Ectodermal cell (in vitro differentiated cells): ENCODE results near the gene CYP26C1.
"Not testable (repeated sequence)": the region's sequence is repeated elsewhere in the genome, so short reads cannot be mapped to it uniquely, and the experiment has no call there.

ENCODE experiments used
- H3K27ac ChIP-seq: 2 replicates; pipeline ENCODE4 v1.7.0; 2013; ENCODE audit warnings: mild to moderate bottlenecking, low read depth, low read length; ENCODE audit not compliant: insufficient read depth, poor library complexity, severe bottlenecking
- H3K27me3 ChIP-seq: 2 replicates; pipeline ENCODE4 v1.7.0; 2013; ENCODE audit warnings: mild to moderate bottlenecking, low read length; ENCODE audit not compliant: insufficient read depth, control insufficient read depth, poor library complexity, severe bottlenecking
- H3K36me3 ChIP-seq: one replicate; pipeline ENCODE4 v1.7.0; 2013; ENCODE audit warnings: low read length; ENCODE audit not compliant: control insufficient read depth, insufficient read depth
- H3K4me1 ChIP-seq: one replicate; pipeline ENCODE4 v1.7.0; 2013; ENCODE audit warnings: low read length; ENCODE audit not compliant: control insufficient read depth, insufficient read depth
- H3K4me3 ChIP-seq: 2 replicates; pipeline ENCODE4 v1.7.0; 2013; ENCODE audit warnings: low read depth, low read length, control low read depth; ENCODE audit not compliant: insufficient read depth
- H3K9me3 ChIP-seq: 2 replicates; pipeline ENCODE4 v1.7.0; 2013; ENCODE audit warnings: mild to moderate bottlenecking, low read length, moderate library complexity; ENCODE audit not compliant: control insufficient read depth
- WGBS, 2 experiments: methylation state at CpG; one replicate each; pipeline ENCODE4 v1.1.7; 2013; ENCODE audit warnings: missing lambda C conversion rate in 2 of 2; 5-methylcytosine and 5-hydroxymethylcytosine counted together

The CYP26C1 gene

GRCh38 chr10:93091960-93092359 lies 31.4 kb downstream of the CYP26C1 start:
- Histone ChIP-seq H3K36me3 (no peaks in the 10 kb centered on the region), H3K4me3 (no peak overlapping the region), H3K27ac (no peak overlapping the region), H3K4me1 (no peaks in the 10 kb centered on the region), H3K9me3 (no peaks in the 10 kb centered on the region), H3K27me3 (no peaks in the 10 kb centered on the region)
- 97% methylated on average over 2 to 3 of the region's 3 CpGs for WGBS, 2 experiments

DNA sequence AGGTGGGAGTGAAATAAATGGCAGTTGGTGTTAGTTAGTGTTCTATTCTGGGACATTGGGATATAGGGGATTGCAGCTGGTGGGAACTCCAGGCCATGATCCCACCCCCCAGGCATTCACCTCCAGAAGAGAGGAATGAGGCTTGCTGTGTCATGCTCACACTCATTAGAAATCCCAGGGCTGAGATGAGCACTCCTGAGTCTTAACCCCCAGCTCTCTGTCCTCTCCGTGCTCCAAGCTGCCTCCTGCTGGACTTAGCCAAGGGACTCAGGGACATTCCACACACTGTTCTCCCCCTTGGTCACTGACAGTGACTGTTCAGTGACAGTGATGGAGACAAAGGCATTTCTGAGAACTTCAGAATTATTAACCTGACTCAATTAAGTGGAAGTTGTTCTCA lies 34.6 kb downstream of the CYP26C1 start:
- H3K36me3 ChIP-seq, result no peaks in the 10 kb centered on the region
- no peak overlapping the region for H3K4me3 ChIP-seq
- no peaks in the 10 kb centered on the region for H3K27me3 ChIP-seq
- H3K4me1 ChIP-seq, result no peaks in the 10 kb centered on the region
- 40 to 67% methylated on average over 1 of the region's 1 CpG for WGBS, 2 experiments
- H3K27ac ChIP-seq, result no peak overlapping the region
- no peaks in the 10 kb centered on the region for H3K9me3 ChIP-seq

DNA sequence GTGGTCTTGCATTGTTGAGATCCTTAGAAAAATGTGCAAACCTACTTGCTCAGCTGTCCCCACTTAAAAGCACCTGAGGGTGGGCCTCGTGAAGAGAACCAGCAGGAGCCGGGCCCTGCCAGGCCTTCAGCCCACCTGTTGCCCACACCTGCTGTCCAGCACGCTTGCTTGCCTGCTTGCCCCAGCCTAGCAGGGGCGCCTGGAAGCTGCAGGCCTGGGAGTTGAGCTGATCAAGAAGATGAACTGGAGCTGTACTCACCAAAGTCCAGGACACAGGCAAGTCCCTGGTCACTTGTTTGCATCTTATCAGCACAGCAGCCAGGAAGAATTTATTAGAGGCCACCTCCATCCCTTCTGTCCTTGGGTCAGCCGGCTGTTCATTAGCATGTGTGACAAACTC lies 36.3 kb downstream of the CYP26C1 start:
- Histone ChIP-seq H3K27me3 (no peaks in the 10 kb centered on the region), H3K9me3 (no peaks in the 10 kb centered on the region), H3K4me3 (no peak overlapping the region), H3K36me3 (no peaks in the 10 kb centered on the region), H3K4me1 (no peaks in the 10 kb centered on the region), H3K27ac (no peak overlapping the region)
- 87 to 88% methylated on average over 5 of the region's 5 CpGs for WGBS, 2 experiments

- Histone ChIP-seq H3K27ac (no peak overlapping the region), H3K9me3 (no peaks in the 10 kb centered on the region), H3K4me1 (no peaks in the 10 kb centered on the region), H3K4me3 (no peak overlapping the region), H3K36me3 (no peaks in the 10 kb centered on the region), H3K27me3 (no peaks in the 10 kb centered on the region)
- WGBS, 2 experiments, result 81% methylated on average over 9 of the region's 9 CpGs
Measured at GRCh38 chr10:93097386-93097785, 36.8 kb downstream of the CYP26C1 start.

- no peaks in the 10 kb centered on the region for H3K4me1 ChIP-seq
- no peaks in the 10 kb centered on the region for H3K36me3 ChIP-seq
- no peak overlapping the region for H3K27ac ChIP-seq
- H3K9me3 ChIP-seq, result no peaks in the 10 kb centered on the region
- WGBS, 2 experiments, result 92 to 98% methylated on average over 3 of the region's 3 CpGs
- no peak overlapping the region for H3K4me3 ChIP-seq
- H3K27me3 ChIP-seq, result no peaks in the 10 kb centered on the region
Measured at GRCh38 chr10:93098816-93099215, 38.2 kb downstream of the CYP26C1 start.

- no peaks in the 10 kb centered on the region for H3K4me1 ChIP-seq
- H3K36me3 ChIP-seq, result no peaks in the 10 kb centered on the region
- H3K27me3 ChIP-seq, result no peaks in the 10 kb centered on the region
- 93 to 95% methylated on average over 7 of the region's 7 CpGs for WGBS, 2 experiments
- H3K4me3 ChIP-seq, result no peak overlapping the region
- H3K9me3 ChIP-seq, result no peaks in the 10 kb centered on the region
- H3K27ac ChIP-seq, result no peak overlapping the region
Measured at GRCh38 chr10:93099670-93100069, 39.1 kb downstream of the CYP26C1 start.

DNA sequence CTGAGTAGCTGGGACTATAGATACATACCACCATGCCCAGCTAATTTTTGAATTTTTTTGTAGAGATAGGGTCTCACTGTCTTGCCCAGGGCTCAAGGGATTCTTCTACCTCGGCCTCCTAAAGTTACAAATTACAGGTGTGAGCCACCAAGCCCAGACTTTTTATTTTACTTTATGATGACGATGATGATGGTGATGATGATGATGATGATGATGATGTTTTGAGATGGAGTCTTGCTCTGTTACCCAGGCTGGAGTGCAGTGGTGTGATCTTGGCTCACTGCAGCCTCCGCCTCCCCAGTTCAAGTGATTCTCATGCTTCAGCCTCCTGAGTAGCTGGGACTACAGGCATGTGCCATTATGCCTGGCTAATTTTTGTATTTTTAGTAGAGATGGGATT lies 40.5 kb downstream of the CYP26C1 start:
- H3K36me3 ChIP-seq, H3K4me1 ChIP-seq, H3K9me3 ChIP-seq, H3K27me3 ChIP-seq, H3K4me3 ChIP-seq, H3K27ac ChIP-seq: not testable (repeated sequence)
- WGBS, 2 experiments, result 93 to 95% methylated on average over 3 of the region's 3 CpGs

DNA sequence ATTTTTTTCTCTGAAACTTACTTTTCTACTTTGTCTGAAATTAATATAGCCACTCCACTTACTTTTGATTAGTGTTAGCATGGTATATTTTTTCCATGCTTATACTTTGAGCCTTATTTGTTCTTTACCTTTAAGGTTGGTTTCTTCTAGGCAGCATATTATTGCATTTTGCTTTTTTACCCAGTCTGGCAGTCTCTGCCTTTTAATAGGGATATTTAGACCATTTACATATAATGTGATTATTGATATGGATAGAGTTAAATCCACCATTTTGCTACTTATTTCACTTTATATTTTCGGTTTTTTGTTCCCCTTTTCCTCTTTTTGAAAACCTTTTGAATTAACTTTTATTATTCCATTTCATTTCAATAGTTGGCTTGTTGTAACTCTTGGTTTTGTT lies 43.4 kb downstream of the CYP26C1 start:
- no peaks in the 10 kb centered on the region for H3K27me3 ChIP-seq
- WGBS, 2 experiments, result no CpG with 5 or more reads among the region's 1 CpG
- H3K4me3 ChIP-seq, result no peak overlapping the region

DNA sequence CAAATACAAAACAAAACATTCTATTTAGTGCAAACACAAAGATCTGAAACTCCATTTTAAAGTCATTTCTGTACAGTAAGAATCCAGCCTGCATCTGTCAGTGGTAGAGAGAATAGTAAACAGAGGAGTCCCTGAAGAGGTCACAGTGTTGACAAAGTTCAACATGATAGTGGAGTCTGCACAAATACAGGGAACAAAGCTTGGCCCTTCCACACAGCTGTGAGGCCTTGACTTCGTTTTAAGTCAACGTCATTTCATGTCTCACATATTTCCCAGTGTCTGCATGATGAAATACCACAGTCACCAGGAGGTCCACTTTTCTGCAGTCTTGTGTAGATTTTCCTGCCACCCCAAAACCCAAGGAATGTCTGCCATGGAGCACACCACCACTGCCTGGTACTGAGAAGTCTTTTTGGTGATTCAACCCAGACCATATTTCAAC lies 46.1 kb downstream of the CYP26C1 start:
- no peaks in the 10 kb centered on the region for H3K36me3 ChIP-seq
- H3K9me3 ChIP-seq, result no peaks in the 10 kb centered on the region
- 83 to 92% methylated on average over 2 of the region's 2 CpGs for WGBS, 2 experiments
- H3K4me3 ChIP-seq, result no peak overlapping the region
- H3K27me3 ChIP-seq, result no peaks in the 10 kb centered on the region
- no peaks in the 10 kb centered on the region for H3K4me1 ChIP-seq
- H3K27ac ChIP-seq, result no peak overlapping the region

More for the DNA sequence above, 43.4 kb downstream of the CYP26C1 start:
- H3K9me3 ChIP-seq, result no peaks in the 10 kb centered on the region
- no peak overlapping the region for H3K27ac ChIP-seq
- H3K36me3 ChIP-seq, result no peaks in the 10 kb centered on the region
- no peaks in the 10 kb centered on the region for H3K4me1 ChIP-seq

DNA sequence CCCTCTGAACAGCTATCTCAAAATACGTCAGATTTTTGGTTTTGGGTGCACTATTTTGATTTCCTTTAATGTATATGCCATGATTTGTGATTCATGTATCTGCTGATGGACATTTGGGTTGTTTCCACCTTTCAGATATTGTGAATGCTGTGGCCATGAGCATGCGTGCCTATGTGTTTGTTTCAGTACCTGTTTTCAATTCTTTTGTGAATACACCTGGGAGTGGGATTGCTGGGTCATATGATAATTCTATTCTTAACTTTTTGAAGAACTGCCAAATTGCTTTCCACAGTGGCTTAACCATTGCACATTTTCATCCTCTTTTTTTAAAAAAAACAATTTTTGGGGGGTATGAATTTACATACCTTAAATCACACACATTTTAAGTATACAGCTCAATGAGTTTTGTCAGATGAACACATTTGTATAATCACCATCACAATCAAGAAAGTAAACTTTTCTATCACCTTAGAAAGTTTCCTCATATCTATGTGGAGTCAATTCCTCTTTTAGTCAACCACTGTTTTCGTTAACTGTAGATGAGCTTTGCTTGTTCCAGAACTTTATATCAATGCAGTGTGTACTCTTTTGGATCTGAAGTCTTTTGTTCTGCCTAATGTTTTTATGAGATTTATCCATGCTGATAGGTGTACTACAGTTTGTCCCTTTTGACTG lies 50.0 kb downstream of the CYP26C1 start:
- Histone ChIP-seq H3K27ac (no peak overlapping the region), H3K4me1 (no peaks in the 10 kb centered on the region), H3K36me3 (no peaks in the 10 kb centered on the region), H3K9me3 (no peaks in the 10 kb centered on the region), H3K4me3 (no peak overlapping the region), H3K27me3 (no peaks in the 10 kb centered on the region)
- WGBS, 2 experiments, result 93 to 96% methylated on average over 3 of the region's 3 CpGs

DNA sequence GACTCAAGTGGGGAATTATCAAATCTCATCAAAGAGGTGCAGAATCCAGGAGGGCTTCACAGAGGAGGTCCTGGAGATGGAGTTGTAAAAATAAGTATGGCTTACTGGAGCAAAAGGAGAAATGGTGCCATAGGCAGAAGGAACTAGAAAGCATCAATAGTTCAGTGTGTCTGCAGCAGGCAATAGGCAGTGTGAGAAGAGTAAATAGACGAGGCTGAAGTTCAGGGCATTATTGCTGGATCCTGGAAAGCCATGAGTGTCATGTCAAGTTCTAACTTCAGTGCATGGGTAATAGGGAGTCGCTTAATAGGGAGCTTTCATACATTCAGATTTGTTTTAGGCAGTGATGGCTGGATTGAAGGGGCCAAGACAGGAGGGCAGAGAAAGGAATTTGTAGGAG lies 52.4 kb downstream of the CYP26C1 start:
- no peaks in the 10 kb centered on the region for H3K27me3 ChIP-seq
- H3K9me3 ChIP-seq, result no peaks in the 10 kb centered on the region
- no peaks in the 10 kb centered on the region for H3K4me1 ChIP-seq
- 90 to 96% methylated on average over 2 of the region's 2 CpGs for WGBS, 2 experiments
- no peaks in the 10 kb centered on the region for H3K36me3 ChIP-seq
- no peak overlapping the region for H3K4me3 ChIP-seq
- no peak overlapping the region for H3K27ac ChIP-seq
